ENCODE results near the gene RGL1.

RGL1 gene

DNA sequence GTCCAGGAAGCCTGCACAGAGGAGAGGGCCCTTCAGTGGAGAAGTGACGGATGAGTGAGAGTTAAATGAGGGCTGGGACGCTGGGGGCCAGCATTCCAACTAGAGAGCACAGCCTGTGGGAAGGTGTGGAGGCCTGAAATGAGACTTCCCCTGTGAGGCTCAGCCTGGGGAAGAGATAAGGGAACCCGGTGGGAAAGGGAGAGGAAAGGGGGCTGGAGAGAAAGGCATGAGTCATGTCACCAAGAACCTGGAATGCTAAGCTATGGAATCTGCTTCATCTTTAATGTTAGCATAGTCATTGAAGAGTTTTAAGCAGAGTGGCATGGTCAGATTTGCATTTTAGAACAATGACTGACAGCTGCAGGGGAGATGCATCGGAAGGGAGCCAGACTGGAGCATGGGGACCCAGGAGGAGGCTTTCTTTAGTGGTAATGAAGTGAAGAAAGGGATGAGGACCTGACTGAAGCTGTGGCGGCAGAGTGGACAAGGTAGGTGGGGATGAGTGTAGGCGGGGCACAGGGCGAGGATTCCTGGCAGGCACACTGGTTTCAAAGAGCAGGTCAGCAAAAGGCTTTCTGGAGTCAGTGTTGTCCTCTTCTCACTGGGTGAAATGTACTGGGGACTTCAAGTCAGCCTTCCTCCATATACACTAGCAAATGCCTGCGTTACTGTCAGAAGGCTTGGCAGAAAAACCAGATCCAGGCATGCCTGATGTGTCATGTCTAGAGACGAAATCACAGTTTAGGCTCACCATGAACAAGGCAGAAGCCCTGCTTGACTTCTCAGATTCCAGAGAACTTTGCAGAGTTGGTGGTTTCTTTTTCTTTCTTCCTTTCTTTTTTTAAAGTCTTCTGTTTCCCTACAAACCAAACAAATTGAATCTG is 8.0 kb downstream of the RGL1 start:
- TF ChIP-seq, protein P1, sequence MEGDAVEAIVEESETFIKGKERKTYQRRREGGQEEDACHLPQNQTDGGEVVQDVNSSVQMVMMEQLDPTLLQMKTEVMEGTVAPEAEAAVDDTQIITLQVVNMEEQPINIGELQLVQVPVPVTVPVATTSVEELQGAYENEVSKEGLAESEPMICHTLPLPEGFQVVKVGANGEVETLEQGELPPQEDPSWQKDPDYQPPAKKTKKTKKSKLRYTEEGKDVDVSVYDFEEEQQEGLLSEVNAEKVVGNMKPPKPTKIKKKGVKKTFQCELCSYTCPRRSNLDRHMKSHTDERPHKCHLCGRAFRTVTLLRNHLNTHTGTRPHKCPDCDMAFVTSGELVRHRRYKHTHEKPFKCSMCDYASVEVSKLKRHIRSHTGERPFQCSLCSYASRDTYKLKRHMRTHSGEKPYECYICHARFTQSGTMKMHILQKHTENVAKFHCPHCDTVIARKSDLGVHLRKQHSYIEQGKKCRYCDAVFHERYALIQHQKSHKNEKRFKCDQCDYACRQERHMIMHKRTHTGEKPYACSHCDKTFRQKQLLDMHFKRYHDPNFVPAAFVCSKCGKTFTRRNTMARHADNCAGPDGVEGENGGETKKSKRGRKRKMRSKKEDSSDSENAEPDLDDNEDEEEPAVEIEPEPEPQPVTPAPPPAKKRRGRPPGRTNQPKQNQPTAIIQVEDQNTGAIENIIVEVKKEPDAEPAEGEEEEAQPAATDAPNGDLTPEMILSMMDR (IDR thresholded peaks at IDR 0.05; ENCODE audit: insufficient read depth, low read length, missing control alignments) = no peak
- H3K4me3 ChIP-seq (ENCODE audit: low read depth, low read length) = no peak overlapping the region
- no peak for DNase-seq (ENCODE audit: low read depth, low spot score)
- POLR2A ChIA-PET = no interaction called here
- CTCF ChIA-PET = no interaction called here

DNA sequence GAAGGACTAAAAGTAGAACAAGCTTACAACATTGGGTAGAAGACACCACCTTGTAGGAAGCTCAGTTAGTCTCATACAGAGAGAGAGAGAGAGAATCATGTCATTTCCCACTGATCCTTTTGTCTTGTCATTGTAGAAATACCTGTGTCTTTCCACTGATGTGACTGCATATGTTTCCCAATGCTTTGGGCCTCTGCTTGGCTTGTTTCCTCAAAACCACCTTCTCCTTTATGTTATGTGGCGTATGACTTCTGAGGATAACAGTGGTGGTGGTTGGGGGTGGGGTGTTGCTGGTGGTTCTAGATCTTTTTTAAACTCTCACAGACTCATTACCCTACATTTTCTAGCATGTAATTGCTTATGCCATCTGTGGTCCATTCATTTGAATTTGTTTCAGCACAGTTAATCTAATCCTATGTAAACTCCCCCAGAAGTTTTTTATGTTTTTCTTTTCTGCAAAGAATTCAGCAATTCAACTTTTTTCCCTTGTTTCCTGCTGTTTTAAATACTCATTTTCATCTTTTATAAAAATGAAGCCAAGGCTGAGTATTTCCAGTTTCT is 9.3 kb downstream of the RGL1 start:
- no peak overlapping the region for H3K4me3 ChIP-seq (ENCODE audit: low read depth, low read length)
- TF ChIP-seq, protein P1 (IDR thresholded peaks at IDR 0.05; ENCODE audit: insufficient read depth, low read length, missing control alignments) = no peak
- no peak for DNase-seq (ENCODE audit: low read depth, low spot score)
- CTCF ChIA-PET = no interaction called here
- POLR2A ChIA-PET = interaction anchor here (0.7 kb wide), 1 partner anchor 9 kb away, joined by 3 read pairs; no protein-coding TSS in a partner anchor

DNA sequence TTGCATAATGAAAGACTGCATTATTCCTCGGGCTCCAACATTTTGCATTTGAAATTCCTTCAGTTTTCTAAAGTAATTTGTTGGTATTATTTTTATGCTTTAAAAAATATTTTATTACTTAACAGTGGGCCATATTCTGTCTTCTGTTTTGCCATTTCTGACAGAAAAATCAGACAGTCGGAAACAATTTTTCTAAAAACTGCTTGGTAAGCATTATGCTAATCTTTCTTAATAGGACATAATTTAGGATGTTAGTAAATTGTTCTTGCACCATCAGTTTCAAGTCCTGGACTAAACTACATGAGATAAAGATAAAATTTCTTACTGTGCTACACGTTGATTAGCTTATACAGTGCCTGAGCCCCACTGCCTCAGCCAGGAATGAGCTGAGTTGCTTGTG is 11.2 kb downstream of the RGL1 start:
- POLR2A ChIA-PET = no interaction called here
- no peak overlapping the region for H3K4me3 ChIP-seq (ENCODE audit: low read depth, low read length)
- DNase-seq (ENCODE audit: low read depth, low spot score) = no peak
- CTCF ChIA-PET = interaction anchor here (0.9 kb wide), 1 partner anchor 11 kb away, joined by 3 read pairs; no protein-coding TSS in a partner anchor
- TF ChIP-seq, protein P1 (IDR thresholded peaks at IDR 0.05; ENCODE audit: insufficient read depth, low read length, missing control alignments) = no peak

DNA sequence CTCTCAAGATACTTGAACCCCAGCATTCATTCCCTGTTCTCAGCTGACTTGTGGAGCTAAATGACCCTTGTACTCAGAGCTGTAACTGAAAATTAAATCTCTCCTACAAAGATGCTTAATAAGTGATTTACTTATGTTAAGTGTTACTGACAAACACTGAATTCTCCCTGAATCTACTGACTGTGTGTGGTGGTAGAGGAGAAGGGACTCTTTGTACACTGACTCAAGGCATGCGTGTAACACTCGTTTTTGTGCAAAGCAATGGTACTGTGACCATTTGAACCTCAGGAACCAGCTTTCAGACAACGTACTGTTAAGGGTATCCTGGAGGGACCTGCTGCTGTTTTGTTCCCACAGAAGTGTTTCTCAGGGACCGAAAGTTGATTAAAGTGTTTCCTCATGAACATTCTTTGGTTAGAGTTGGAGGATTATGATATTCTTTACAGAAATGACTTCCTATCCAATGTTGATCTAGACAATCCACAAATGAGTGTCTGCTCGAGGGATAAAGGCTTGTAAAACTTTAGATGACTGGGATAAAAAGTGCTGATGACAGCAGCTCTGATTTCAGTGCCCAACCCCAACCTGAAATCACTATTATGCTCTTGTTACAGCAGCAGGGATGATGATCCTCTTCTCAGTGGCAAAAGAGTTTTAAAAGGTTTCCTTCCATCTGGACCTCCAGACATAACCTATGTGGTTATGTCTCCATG is 12.8 kb downstream of the RGL1 start:
- ChIA-PET POLR2A (no interaction called here), CTCF (interaction anchor here (1.2 to 1.4 kb wide), 2 partner anchors 9 to 10 kb away, joined by 3 read pairs; no protein-coding TSS in a partner anchor)
- DNase-seq (ENCODE audit: low read depth, low spot score) = no peak
- TF ChIP-seq, protein P1 (IDR thresholded peaks at IDR 0.05; ENCODE audit: insufficient read depth, low read length, missing control alignments) = no peak
- H3K4me3 ChIP-seq (ENCODE audit: low read depth, low read length) = no peak overlapping the region

DNA sequence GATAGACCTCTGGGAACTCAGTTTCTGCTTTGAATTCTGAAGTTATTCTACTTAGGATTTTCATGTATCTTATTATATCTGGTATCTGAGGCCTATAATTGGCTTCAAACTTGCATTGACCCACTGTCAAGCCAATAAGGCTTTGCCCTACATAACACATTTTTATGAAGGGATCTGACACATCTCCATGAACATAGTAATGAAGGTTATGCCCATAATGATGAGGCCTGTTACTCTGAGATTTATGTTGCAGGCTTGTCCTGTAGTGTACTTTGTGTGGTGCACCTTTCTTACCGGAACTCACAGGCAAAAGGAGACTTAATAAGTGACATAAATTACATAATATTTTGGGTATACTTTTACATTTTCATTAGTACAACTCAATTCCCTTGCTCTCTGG is 14.1 kb downstream of the RGL1 start:
- no peak overlapping the region for H3K4me3 ChIP-seq (ENCODE audit: low read depth, low read length)
- TF ChIP-seq, protein P1 (IDR thresholded peaks at IDR 0.05; ENCODE audit: insufficient read depth, low read length, missing control alignments) = no peak
- ChIA-PET CTCF (interaction anchor here (1.4 kb wide), 1 partner anchor 10 kb away, joined by 3 read pairs; no protein-coding TSS in a partner anchor), POLR2A (interaction anchor here (0.6 kb wide), 1 partner anchor 523 kb away, joined by 3 read pairs; no protein-coding TSS in a partner anchor)
- DNase-seq (ENCODE audit: low read depth, low spot score) = no peak

All from AG04449 (cell line).